ENCODE results near the gene HTRA3. TPM values are rescaled to one million over a fixed set of nuclear protein-coding genes. Genes with fewer than 3 reads are reported as not detected.

HTRA3 gene
- total and polyA plus RNA-seq, 2 of the 8 experiments (the other 6 are each of a cell fraction or from before 2014, with no cell fraction given), result 3.2 to 5.8 TPM

DNA sequence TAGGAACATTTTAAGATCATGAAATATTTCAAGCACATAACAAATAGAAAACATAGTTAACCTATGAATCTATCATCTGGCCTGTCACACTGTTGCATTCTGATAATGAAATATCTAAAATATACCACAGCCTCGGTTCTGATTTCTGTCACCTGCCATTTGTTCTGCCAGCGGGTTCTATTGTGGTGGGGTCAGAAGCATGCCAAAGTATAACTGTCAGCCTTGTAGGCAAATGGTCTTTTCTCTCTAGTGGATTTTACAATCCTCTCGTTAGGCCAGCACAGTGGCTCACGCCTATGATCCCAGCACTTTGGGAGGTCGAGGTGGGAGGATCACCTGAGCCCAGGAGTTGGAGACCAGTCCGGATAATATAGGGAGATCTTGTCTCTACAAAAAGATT, 47.9 kb downstream of the HTRA3 start:
- no peaks in the 10 kb centered on the region for H3K36me3 ChIP-seq (ENCODE audit: control insufficient read depth in 2 of 4, insufficient read depth in 4 of 4, low read length in 3 of 4)
- H4K8ac ChIP-seq (ENCODE audit: extremely low read depth, insufficient read depth, low read length), result no peak overlapping the region
- H3K56ac ChIP-seq (replicated peaks; ENCODE audit: insufficient read length, low read depth, low read length), result no peak overlapping the region
- no peak overlapping the region for H4K5ac ChIP-seq (ENCODE audit: insufficient read length, low read depth, low read length)
- H3K14ac ChIP-seq (ENCODE audit: insufficient read length), result no peak overlapping the region
- H4K20me1 ChIP-seq (replicated peaks in 1 of 2; ENCODE audit: control insufficient read depth in 1 of 2, insufficient read depth in 2 of 2, low read length in 2 of 2), result peaks cover 0 to 4% of the 10 kb centered on the region in 2 experiments
- no peaks in the 10 kb centered on the region for H3K79me1 ChIP-seq (ENCODE audit: low read depth, low read length)
- 87% methylated on average over 6 of the region's 6 CpGs; no CpG with 5 or more reads in 1 of the 2 experiments for WGBS, 2 experiments (ENCODE audit: extremely low coverage in 1 of 2, insufficient coverage in 1 of 2, insufficient read length in 1 of 2, insufficient replicate concordance in 2 of 2, low coverage in 1 of 2, low lambda C conversion rate in 2 of 2, missing lambda C conversion rate in 1 of 2)
- ChIA-PET POLR2A (ENCODE audit: partially characterized antibody) (no interaction called here), CTCF (ENCODE audit: partially characterized antibody) (interaction anchor here (1.0 to 8.0 kb wide), 6 partner anchors 8 to 93 kb away, joined by 3 to 94 read pairs (median 4); no protein-coding TSS in a partner anchor)
- H2BK5ac ChIP-seq (ENCODE audit: low read depth, low read length), result no peak overlapping the region
- peaks cover 0 to 17% (median 12%) of the 10 kb centered on the region in 4 experiments; a peak in 6 of 7 replicates for H3K4me1 ChIP-seq (replicated peaks in 1 of 4; ENCODE audit: control insufficient read depth in 3 of 4, insufficient read depth in 4 of 4, low read length in 3 of 4)
- H3K23ac ChIP-seq (ENCODE audit: insufficient read length), result no peak overlapping the region
- H3K4me2 ChIP-seq (ENCODE audit: insufficient read depth in 1 of 2, low read depth in 2 of 2, low read length in 2 of 2), result no peak overlapping the region
- no peak overlapping the region for H3K27ac ChIP-seq (ENCODE audit: low read depth, low read length)
- TF ChIP-seq, protein P1, sequence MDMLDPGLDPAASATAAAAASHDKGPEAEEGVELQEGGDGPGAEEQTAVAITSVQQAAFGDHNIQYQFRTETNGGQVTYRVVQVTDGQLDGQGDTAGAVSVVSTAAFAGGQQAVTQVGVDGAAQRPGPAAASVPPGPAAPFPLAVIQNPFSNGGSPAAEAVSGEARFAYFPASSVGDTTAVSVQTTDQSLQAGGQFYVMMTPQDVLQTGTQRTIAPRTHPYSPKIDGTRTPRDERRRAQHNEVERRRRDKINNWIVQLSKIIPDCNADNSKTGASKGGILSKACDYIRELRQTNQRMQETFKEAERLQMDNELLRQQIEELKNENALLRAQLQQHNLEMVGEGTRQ (IDR thresholded peaks at IDR 0.05; ENCODE audit: low read length), result no peak
- DNase-seq (ENCODE audit: low read depth in 1 of 2, low spot score in 2 of 2) (peak in 1 of 2 experiments; percentile 19), FAIRE-seq (no peak)
- H2AFZ ChIP-seq (ENCODE audit: low read length), result no peak overlapping the region
- no peak overlapping the region for H2AK5ac ChIP-seq (ENCODE audit: low read depth, low read length)
- H2BK15ac ChIP-seq (ENCODE audit: low read length), result no peak overlapping the region
- no peak overlapping the region for H4K91ac ChIP-seq (replicated peaks; ENCODE audit: insufficient read length, low read length)
- no peaks in the 10 kb centered on the region for H3K27me3 ChIP-seq (replicated peaks in 1 of 4; ENCODE audit: control insufficient read depth in 3 of 4, extremely low read depth in 1 of 4, insufficient read depth in 3 of 4, low read length in 3 of 4)
- H3K79me2 ChIP-seq (ENCODE audit: control insufficient read depth in 1 of 2, insufficient read depth in 2 of 2, low read length in 2 of 2), result no peaks in the 10 kb centered on the region
- no peak overlapping the region for H3K4me3 ChIP-seq (ENCODE audit: extremely low read depth in 1 of 4, insufficient read depth in 2 of 4, low read depth in 3 of 4, low read length in 4 of 4)
- peaks cover 6% of the 10 kb centered on the region; the same call in 1 of the 2 replicates for H3K23me2 ChIP-seq (ENCODE audit: low read depth, low read length)
- no peak overlapping the region for H2BK12ac ChIP-seq (ENCODE audit: low read depth, low read length)
- H3K9me3 ChIP-seq (ENCODE audit: insufficient read depth in 2 of 2, low read depth in 1 of 2, low read length in 1 of 2), result no peaks in the 10 kb centered on the region; a peak in 1 of 4 replicates
- H2BK20ac ChIP-seq (ENCODE audit: low read length), result no peak overlapping the region
- no peak overlapping the region for H2BK120ac ChIP-seq (replicated peaks; ENCODE audit: low read depth, low read length)
- H3K9ac ChIP-seq (replicated peaks in 1 of 4; ENCODE audit: extremely low read depth in 1 of 4, low read depth in 3 of 4, low read length in 3 of 4), result no peak overlapping the region
- H3K18ac ChIP-seq (ENCODE audit: extremely low read depth, low read length), result no peak overlapping the region
- H3K4ac ChIP-seq (replicated peaks; ENCODE audit: insufficient read length, low read depth, low read length), result no peak overlapping the region

All from H1 (cell line).